NB4 (cell line): ENCODE results near the gene DNAJC8.

Experiments
- MYC ChIP-seq: IDR thresholded peaks from 2 replicates; pipeline ENCODE4 v1.6.1; 2011; ENCODE audit warnings: low read depth, low read length
- POLR2A ChIP-seq: IDR thresholded peaks from 2 replicates; pipeline ENCODE4 v1.6.1; 2011; ENCODE audit warnings: mild to moderate bottlenecking; ENCODE audit not compliant: insufficient read length; ENCODE audit errors: extremely low read depth
- TF ChIP-seq, protein P1 (sequence below): IDR thresholded peaks from one replicate; pipeline ENCODE4 v1.5.1; 2012; ENCODE audit warnings: low read depth, low read length

DNA sequence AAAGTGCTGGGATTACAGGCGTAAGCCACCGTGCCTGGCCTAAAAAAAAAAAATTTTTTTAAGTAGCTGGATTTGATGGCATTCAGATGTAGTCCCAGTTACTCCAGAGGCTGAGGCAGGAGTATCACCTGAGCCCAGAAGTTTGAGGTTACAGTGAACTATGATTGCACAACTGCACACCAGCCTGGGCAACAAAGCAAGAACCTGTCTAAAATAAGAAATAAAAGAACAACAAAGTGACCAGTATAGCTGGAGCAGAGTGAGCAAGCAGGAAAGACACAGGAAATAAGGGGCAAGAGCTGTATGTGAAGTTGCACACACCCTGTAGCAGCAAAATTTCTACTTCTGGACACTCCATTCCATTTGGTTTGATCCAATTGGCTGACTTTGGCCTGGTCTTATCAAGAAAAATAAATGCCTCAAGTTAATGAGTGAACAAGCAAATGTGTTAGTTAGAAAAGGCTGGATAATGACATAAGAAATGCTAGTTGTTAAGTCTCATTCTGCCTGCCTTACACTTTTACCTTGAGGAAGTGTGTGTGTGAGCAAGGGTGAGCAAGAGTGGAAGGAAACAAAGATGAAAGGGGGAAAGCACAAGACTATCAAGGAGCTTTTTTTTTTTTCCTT, 11.0 kb upstream of the DNAJC8 start:
- TF ChIP-seq, protein P1, sequence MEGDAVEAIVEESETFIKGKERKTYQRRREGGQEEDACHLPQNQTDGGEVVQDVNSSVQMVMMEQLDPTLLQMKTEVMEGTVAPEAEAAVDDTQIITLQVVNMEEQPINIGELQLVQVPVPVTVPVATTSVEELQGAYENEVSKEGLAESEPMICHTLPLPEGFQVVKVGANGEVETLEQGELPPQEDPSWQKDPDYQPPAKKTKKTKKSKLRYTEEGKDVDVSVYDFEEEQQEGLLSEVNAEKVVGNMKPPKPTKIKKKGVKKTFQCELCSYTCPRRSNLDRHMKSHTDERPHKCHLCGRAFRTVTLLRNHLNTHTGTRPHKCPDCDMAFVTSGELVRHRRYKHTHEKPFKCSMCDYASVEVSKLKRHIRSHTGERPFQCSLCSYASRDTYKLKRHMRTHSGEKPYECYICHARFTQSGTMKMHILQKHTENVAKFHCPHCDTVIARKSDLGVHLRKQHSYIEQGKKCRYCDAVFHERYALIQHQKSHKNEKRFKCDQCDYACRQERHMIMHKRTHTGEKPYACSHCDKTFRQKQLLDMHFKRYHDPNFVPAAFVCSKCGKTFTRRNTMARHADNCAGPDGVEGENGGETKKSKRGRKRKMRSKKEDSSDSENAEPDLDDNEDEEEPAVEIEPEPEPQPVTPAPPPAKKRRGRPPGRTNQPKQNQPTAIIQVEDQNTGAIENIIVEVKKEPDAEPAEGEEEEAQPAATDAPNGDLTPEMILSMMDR, result no peak
- TF ChIP-seq POLR2A (no peak), MYC (no peak)
